COLO668 (cell line): ENCODE measurements around the gene ATXN7L1.
"Not testable (repeated sequence)": the region's sequence is repeated elsewhere in the genome, so short reads cannot be mapped to it uniquely, and the experiment has no call there.

Experiments used
- DNase-seq: peaks from one replicate; lab custom pipeline; 2025; ENCODE audit not compliant: unreplicated experiment; lab: John Stamatoyannopoulos, UW

ATXN7L1 gene

GRCh38 chr7:105860793-105861192 is 15.6 kb downstream of the ATXN7L1 start:
- no peak for DNase-seq

DNA sequence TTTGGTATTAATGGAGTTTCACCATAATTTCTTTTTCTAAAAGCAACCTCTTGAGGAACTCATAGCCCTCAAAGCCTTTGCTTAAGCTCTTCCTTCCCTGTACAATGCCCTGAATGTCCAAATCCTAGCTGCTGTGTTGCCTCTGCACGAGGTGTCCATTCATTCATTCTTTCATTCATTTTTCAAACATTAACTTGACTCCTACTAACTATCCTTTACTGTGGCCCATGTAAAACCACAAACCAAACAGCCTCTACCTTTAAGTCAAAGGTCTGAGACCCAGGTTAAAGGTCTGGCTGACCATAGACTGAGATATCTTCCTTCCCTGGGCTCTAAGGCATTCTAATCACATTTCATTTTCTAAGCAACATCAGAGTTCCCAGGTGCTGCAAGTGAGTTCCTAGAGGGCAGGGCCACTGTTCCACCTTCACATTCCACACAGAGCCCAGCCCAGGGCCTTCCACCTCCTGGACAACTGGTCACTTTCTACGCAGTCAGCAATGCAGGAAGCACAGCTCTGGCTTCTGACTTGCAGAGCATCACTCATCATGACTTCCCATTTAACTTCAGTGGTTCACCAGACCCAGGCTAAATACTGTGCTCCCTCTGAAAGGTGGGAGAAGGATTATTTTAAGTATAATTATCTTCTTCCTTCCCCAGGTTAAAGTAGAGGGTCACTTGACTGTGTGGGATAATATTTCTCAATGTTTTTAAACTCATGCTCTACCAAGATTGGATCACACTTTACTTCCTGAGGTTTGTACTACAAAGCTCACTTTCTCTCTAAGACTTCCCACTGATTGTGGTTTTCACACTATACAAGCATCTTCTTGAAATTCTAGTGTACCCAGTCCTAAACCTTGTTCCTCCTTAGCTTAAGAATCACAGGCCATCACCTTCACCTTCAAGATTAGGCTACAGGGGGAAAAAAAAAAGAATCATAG is 19.1 kb downstream of the ATXN7L1 start:
- no peak for DNase-seq

- DNase-seq, result no peak
Observed at GRCh38 chr7:105854498-105854897, 21.9 kb downstream of the ATXN7L1 start.

GRCh38 chr7:105853931-105854419 is 22.4 kb downstream of the ATXN7L1 start:
- no peak for DNase-seq

DNA sequence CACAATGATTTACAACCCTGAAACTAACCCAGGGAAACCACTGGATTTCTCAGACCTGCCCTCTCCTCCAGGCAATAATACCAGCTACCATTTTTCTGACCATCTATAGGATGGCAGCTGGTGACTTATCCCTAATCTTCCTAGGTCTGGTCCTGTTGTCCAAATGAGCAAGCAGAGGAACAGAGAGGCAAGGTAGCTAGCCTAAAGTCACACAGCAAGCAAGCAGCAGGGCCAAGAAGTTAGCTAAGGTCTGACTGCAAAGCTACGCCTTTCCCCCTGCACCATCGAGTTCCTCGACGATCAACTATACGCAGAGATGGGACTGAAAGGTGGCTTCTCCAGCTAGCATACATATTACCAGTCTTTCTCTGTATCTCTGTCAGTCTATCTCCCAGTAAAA is 25.3 kb downstream of the ATXN7L1 start:
- no peak for DNase-seq

DNA sequence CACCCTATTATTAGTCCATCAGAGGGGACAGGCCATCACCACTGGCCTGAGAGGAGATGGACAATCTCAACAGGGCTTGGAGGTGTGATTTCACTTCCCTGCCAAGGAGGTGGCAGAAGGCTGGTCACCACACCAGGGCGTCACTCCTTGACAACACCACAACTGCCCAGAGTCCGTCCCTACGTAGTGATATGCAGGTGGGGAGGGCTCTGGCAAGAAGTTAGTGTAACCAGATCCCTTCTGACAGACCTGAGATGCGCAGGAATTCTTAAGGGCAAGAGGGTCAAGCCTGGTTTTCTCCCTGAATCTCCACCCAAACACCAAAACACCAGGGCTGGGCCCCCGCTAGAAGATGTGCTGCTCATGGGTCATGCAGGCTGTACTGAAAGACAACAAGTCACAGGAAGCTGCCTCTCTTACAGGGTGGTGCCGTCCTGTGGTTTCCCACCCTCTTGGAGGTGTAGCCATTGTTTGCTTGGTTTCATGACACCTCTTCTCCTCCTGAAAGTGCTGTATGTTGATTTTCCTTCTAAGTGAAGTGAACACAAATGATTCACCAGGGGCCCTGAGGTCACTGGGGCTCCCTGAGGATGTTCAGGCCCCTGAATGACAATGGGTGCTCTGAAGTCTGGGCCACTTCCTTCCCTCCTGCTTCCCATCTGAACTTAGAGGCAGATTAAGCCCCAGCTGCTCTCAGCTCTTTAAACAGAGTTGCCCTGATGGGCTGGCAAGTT is 27.1 kb downstream of the ATXN7L1 start:
- no peak for DNase-seq

DNA sequence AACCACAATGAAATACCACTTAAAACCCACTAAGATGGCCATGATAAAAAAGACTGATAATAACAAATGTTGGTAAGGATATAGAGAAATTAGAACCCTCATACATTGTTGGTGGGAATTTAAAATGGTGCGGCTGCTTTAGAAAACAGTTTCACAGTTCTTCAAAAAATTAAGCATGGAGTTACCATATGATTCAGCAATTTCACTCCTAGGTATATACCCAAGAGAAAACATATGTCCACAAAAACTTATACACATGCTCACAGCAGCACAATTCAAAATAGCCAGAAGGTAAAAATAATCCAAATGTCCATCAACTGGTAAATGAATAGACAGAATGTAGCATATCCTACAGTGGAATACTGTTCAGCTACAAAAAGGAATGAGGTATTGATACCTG is 30.0 kb downstream of the ATXN7L1 start:
- DNase-seq, result no peak

- not testable (repeated sequence) for DNase-seq
Observed at GRCh38 chr7:105844681-105845080, 31.7 kb downstream of the ATXN7L1 start.

DNA sequence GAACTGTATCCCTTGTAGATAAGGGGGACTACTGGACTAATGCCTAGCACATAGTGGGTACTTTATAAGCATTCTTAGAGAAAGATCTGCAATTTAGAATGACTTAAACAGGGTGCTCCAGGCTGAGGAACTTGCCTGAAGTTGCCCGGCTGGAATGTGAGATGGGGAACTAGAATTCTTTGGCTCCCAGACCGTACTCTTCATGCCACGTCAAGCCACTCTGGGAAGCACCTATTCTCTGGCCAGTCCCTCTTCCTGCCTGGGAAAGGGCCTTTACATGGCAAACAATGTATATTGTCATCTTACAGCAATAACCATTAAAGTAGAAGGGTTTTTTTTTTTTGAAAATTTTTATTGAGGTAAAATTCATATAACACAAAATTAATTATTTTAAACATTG is 34.5 kb downstream of the ATXN7L1 start:
- no peak for DNase-seq

- no peak for DNase-seq
Observed at GRCh38 chr7:105840981-105841749, 35.2 kb downstream of the ATXN7L1 start.

DNA sequence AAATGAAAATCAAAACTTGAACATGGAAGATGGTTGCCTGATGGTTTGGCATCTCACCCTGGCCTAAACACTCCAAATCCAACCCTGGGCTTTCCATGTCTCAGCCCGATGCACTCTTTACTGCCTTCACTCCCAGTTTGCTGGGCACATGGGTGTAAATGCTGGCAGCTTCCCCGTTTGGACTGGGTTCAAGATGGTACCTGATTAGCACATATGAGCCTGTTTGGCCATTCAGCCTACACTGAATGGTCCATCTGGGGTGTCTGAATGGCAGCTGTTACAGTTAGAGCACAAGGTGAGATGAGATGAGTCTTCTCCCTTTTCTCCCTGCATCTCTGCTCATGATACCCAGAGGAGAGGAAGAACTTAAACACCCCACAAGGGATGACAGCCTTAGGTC is 37.1 kb downstream of the ATXN7L1 start:
- no peak for DNase-seq

GRCh38 chr7:105838627-105839231 is 37.7 kb downstream of the ATXN7L1 start:
- peak; percentile 35 for DNase-seq

GRCh38 chr7:105837765-105838626 is 38.4 kb downstream of the ATXN7L1 start:
- no peak for DNase-seq

GRCh38 chr7:105835441-105835840 is 41.0 kb downstream of the ATXN7L1 start:
- no peak for DNase-seq

DNA sequence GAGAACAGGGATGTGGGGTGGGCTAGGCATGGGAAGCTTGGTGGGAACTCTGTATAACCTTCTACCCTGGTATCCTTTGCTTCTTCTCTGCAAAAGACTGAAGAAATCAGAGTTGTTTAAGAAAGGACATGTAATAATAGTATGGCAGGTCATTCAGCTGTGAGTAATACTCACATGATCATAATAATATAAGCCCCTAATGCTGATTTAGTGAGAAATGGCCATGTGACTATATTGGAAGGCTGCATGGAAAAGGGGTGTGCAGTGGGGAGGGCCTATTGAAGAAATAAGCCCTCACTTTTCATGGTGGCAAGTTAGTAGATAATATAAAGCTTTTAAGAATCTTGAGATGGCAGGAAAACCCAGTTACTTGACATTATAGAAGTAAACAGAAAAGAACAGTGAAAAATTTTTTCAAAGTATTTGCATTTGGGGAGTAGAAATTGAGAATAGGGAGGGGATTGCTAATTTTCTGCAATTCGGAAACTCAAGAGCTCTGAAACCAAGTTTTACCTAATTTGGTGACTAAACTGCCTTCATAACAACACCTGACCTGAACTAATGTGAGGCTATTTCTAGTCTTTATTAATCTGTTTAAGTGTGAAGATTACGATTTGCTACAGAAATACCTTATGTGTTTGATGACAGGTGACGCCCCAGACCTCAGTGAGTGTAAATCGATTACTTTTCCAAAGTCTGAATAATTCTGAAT is 44.4 kb downstream of the ATXN7L1 start:
- DNase-seq, result no peak

GRCh38 chr7:105831302-105831620 is 45.1 kb downstream of the ATXN7L1 start:
- no peak for DNase-seq

DNA sequence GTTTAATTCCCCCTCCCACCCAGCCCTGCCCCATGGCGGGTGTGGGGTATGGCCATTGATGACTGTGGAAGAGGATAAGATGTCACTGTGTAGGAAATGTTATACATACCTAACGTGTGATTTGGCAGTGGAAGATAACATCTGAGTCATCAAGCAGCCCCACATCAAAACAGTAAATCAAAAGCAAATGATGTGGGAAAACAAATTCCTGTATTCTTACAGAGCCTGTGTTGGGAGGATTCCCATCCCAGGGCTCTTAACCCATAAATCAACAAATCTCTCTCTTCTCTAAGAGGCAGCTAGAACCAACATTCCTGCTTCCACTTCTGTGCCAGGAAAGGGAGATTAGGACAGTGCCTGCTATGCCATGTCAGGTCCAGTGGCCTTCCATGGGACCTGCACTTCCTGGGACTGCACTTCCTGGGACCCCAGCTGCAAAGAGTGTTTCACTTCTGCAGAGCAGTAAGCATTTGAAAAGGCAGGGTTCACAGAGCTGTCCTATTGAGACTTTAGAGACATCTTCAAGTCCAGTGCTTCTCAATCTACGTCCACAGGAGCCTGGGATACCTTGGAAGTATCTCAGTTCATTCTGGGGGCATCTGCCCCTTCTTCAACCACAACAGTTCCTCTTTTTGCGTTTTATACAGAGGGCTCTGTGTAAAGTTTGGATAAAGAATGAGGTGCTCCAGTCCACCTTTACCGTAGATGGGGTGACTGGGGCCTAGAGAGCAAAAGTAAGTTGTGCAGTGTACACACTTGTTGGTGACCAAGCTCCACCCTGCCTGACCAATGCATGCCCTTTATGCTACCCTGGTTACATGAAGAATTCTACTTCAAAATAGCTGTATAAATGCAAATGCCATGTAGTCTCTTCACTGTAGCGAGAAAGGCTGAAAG is 45.7 kb downstream of the ATXN7L1 start:
- DNase-seq, result no peak

DNA sequence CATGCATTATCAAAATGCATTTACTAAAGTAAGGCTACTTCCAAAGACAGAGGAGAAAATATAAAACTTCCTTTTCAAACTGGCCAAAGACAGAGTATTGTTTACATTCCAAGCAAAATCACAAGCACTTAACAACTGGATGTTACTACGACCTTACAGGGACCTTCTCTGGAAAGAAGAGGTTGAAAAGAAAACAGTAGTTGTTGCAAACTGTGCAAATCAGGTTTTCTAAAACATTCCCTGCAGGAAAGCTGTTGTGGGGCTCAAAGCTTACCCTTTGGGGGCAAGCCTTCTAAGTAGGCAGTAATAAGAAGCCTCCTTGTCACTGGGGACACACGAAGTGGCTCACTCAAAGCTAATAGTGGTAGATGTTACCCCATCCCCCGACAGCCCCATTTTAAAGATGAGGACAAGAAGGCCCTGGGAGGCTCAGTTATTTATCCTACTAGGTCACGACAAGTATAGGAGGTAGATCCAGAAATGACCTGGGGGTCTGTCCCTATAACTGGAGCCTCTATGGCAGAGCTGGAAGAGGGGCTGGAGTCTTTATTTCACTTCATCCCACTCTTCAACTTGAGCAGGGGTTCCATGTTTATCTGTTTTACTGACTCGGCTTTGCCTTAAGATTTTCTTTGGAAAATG is 46.6 kb downstream of the ATXN7L1 start:
- DNase-seq, result no peak
